Thymus (tissue), 11 donors: ENCODE data around the gene TGM4. TPM values are rescaled to one million over a fixed set of nuclear protein-coding genes. Genes with fewer than 3 reads are reported as not detected.

Experiments
- DNase-seq, 9 donors: peaks; one replicate each; pipeline ENCODE4 v3.0.0-alpha.2; 2013; ENCODE audit warnings: low spot score in 9 of 9, low read depth in 6 of 9, missing footprints in 1 of 9
- H3K27ac ChIP-seq, 2 donors: one replicate each; pipeline ENCODE4 v1.5.1; 2013; ENCODE audit warnings: control low read depth in 1 of 2, low read depth in 1 of 2, low read length in 1 of 2, mild to moderate bottlenecking in 1 of 2, moderate library complexity in 1 of 2
- H3K27me3 ChIP-seq, 2 donors: one replicate each; pipeline ENCODE4 v1.5.1; 2013; ENCODE audit warnings: low read length in 1 of 2; ENCODE audit not compliant: control insufficient read depth in 2 of 2, insufficient read depth in 1 of 2
- H3K36me3 ChIP-seq, 2 donors: one replicate each; pipeline ENCODE4 v1.5.1; 2013; ENCODE audit warnings: low read length in 1 of 2, mild to moderate bottlenecking in 1 of 2, moderate library complexity in 1 of 2; ENCODE audit not compliant: control insufficient read depth in 2 of 2, insufficient read depth in 2 of 2
- H3K4me1 ChIP-seq, 2 donors: one replicate each; pipeline ENCODE4 v1.5.1; 2013; ENCODE audit warnings: low read length in 2 of 2; ENCODE audit not compliant: control insufficient read depth in 2 of 2, insufficient read depth in 2 of 2
- H3K4me3 ChIP-seq, 2 donors: one replicate each; pipeline ENCODE4 v1.5.1; 2013; ENCODE audit warnings: low read length in 2 of 2, control low read depth in 1 of 2, mild to moderate bottlenecking in 1 of 2
- H3K9me3 ChIP-seq, 2 donors: one replicate each; pipeline ENCODE4 v1.5.1; 2013; ENCODE audit warnings: low read length in 1 of 2, mild to moderate bottlenecking in 1 of 2; ENCODE audit not compliant: control insufficient read depth in 2 of 2, insufficient read depth in 1 of 2
- WGBS: extraction: QIAGEN DNeasy Blood & Tissue Kit; methylation state at CpG from one replicate; pipeline ENCODE4 v1.1.7; 2013; 5-methylcytosine and 5-hydroxymethylcytosine counted together
- polyA plus RNA-seq: library from polyadenylated mRNA; stranded (reverse); fragments of 200-250 nt; gene quantifications from one replicate; pipeline ENCODE4 v1.2.3, GENCODE V29; 2013
- total RNA-seq: library from RNA; stranded (reverse); fragments of 120-200 nt; gene quantifications from one replicate; pipeline ENCODE4 v1.2.4, GENCODE V29; 2013
- donor health status: healthy.

TGM4 gene
- total and polyA plus RNA-seq, 2 donors: 0.14 to 0.62 TPM

DNA sequence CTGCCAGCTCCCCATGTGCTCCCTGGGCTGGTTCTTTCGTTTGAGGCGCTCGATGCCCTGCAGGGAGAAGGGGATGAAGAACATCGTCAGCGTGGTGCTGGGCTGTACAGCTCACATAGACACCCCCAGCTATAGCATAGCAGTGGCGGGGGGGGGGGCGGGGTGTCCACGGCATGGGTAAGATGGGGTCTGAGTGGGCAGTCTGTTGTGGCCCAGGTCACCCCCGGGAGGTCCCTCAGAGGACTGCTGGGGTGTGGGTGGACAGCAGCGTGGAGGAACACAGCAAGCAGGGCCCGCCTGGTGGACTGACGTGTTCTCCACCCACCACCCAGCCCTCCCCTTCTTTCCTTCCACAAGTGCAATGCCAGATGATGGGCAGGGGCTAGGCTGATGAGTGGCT is 43.7 kb downstream of the TGM4 start:
- H3K9me3 ChIP-seq: no peaks in the 10 kb centered on the region
- H3K27me3 ChIP-seq: no peaks in the 10 kb centered on the region
- 90% methylated on average over 12 of the region's 12 CpGs for WGBS
- no peak for DNase-seq
- no peak overlapping the region for H3K27ac ChIP-seq
- H3K4me3 ChIP-seq: no peak overlapping the region
- H3K36me3 ChIP-seq: peaks cover 21% of the 10 kb centered on the region in 2 donors
- no peaks in the 10 kb centered on the region for H3K4me1 ChIP-seq

GRCh38 chr3:44918581-44918980 is 44.2 kb downstream of the TGM4 start:
- H3K9me3 ChIP-seq: no peaks in the 10 kb centered on the region
- WGBS: 97% methylated on average over 6 of the region's 6 CpGs
- no peak for DNase-seq

DNA sequence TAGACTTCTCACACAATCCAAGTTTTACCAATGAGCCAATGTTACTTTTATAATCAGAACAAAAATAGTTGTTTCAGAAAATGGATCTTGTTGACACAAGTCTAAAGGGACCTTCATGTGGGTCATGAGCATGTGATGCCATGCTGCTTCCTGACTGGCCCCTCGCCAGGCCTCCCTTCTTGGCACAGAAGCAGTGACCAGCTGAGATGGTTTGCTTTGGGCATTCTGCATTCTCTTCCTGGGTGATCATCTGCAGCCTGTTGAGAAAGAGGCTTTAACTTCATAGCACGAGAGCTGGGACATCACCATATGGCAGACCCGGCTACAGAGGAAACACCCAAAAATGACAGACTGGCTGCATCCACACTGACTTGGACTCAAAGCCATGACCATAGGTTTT is 45.7 kb downstream of the TGM4 start:
- no peak overlapping the region for H3K27ac ChIP-seq
- peaks cover 21 to 27% of the 10 kb centered on the region in 2 donors for H3K36me3 ChIP-seq
- no peaks in the 10 kb centered on the region for H3K27me3 ChIP-seq
- no peak for DNase-seq
- 98% methylated on average over 3 of the region's 3 CpGs for WGBS
- no peak overlapping the region for H3K4me3 ChIP-seq
- no peaks in the 10 kb centered on the region for H3K9me3 ChIP-seq
- H3K4me1 ChIP-seq: no peaks in the 10 kb centered on the region

More at GRCh38 chr3:44918581-44918980, 44.2 kb downstream of the TGM4 start:
- Histone ChIP-seq H3K36me3 (peaks cover 21% of the 10 kb centered on the region in 2 donors), H3K27ac (no peak overlapping the region), H3K4me3 (no peak overlapping the region), H3K27me3 (no peaks in the 10 kb centered on the region), H3K4me1 (no peaks in the 10 kb centered on the region)

DNA sequence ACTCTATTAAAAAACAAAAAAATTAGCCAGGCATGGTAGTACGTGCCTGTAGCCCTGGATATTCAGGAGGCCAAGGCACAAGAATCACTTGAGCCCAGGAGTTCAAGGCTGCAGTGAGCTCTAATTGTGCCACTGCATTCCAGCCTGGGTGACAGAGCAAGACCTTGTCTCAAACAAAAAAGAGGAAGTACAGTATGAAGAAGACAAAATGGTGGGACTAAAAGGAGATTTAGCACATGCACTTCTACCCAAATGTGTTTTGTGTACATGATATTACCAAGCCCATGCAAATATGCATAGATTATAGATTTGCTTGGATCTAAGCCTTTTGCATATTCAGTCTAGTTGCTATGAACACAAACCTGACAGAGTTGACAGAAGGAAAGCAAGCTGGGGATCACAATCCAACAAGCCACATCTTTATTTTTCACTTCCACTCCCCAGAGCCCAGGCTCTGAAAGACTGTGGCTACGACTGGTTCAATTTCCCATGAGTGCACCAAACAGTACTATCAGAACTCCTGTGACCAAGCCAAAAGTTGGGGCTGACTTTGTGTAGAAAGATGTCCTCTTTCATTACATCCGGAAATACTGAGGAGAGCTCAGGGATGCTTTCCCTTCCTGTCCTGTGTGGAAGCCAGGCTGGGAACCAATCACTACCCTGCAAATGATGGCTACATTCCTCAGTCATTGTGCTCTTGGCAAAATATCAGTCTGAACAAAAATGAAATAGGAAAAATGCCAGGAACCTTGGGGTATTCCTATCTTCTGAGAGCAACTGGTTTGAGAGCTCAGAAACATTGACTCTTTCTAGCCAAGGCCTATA is 49.4 kb downstream of the TGM4 start:
- Histone ChIP-seq H3K27ac (no peak overlapping the region), H3K36me3 (peaks cover 44 to 46% of the 10 kb centered on the region in 2 donors), H3K4me1 (no peaks in the 10 kb centered on the region), H3K9me3 (no peaks in the 10 kb centered on the region), H3K4me3 (no peak overlapping the region), H3K27me3 (no peaks in the 10 kb centered on the region)
- no peak for DNase-seq
- 98% methylated on average over 3 of the region's 3 CpGs for WGBS

- no peaks in the 10 kb centered on the region for H3K4me1 ChIP-seq
- no peaks in the 10 kb centered on the region for H3K9me3 ChIP-seq
- DNase-seq: no peak
- no peak overlapping the region for H3K27ac ChIP-seq
- WGBS: 97% methylated on average over 5 of the region's 5 CpGs
- H3K27me3 ChIP-seq: no peaks in the 10 kb centered on the region
- no peak overlapping the region for H3K4me3 ChIP-seq
- H3K36me3 ChIP-seq: peaks cover 52% of the 10 kb centered on the region in 2 donors
These were observed 50.2 kb downstream of the TGM4 start for GRCh38 chr3:44924457-44925084.

- H3K36me3 ChIP-seq: peaks cover 52 to 61% of the 10 kb centered on the region in 2 donors
- 98% methylated on average over 10 of the region's 10 CpGs for WGBS
- DNase-seq: no peak
- no peaks in the 10 kb centered on the region for H3K9me3 ChIP-seq
- H3K4me3 ChIP-seq: no peak overlapping the region
- no peaks in the 10 kb centered on the region for H3K27me3 ChIP-seq
- no peak overlapping the region for H3K27ac ChIP-seq
- no peaks in the 10 kb centered on the region for H3K4me1 ChIP-seq
These were observed 51.8 kb downstream of the TGM4 start for GRCh38 chr3:44926172-44926571.

GRCh38 chr3:44926921-44927320 is 52.5 kb downstream of the TGM4 start:
- Histone ChIP-seq H3K9me3 (no peaks in the 10 kb centered on the region), H3K27me3 (no peaks in the 10 kb centered on the region), H3K27ac (no peak overlapping the region), H3K4me3 (no peak overlapping the region), H3K36me3 (peaks cover 59 to 64% of the 10 kb centered on the region in 2 donors), H3K4me1 (no peaks in the 10 kb centered on the region)
- no peak for DNase-seq
- WGBS: 98% methylated on average over 7 of the region's 7 CpGs

DNA sequence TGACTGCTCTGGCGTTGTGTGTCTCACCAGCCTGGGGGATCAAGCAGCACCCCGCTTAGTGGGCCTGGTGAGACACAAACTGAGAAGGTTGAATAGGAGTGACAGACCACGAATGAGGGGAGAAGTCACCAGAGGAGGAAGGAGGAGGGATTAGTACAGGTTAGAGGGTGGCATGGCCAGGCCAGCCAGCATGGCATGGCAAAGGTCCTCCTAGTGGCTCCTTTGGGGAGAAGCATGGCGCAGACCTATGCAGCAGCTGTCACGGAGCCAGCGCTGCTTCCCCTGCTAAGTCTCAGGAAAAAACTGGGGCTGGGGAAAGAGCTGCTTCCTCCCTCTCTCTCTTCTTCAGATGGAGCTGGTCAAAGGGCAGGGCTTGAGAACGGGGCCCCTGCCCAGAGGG is 53.0 kb downstream of the TGM4 start:
- H3K36me3 ChIP-seq: peaks cover 60 to 63% of the 10 kb centered on the region in 2 donors
- H3K27me3 ChIP-seq: no peaks in the 10 kb centered on the region
- no peaks in the 10 kb centered on the region for H3K4me1 ChIP-seq
- no peaks in the 10 kb centered on the region for H3K9me3 ChIP-seq
- 97% methylated on average over 7 of the region's 7 CpGs for WGBS
- H3K4me3 ChIP-seq: no peak overlapping the region
- H3K27ac ChIP-seq: no peak overlapping the region
- DNase-seq: no peak

DNA sequence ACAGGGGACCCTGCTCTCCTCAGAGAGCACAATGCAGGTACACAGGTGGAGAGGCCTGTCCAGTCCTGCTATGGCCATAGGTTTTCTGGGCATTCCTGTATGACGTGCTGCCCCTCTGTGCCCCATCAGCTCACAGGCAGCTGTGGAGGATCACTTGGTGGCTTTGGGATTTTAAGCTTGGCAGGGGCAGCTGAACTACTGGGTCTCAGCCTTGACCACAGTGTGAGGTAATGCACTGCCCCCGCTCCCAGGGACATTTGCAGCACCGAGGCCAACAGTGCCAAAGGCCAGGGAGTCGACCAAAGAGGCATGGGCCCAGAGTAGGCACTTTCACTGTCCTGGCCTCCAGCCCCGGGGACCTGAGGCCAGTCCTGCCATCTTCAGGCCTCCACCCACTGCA is 55.4 kb downstream of the TGM4 start:
- no peaks in the 10 kb centered on the region for H3K27me3 ChIP-seq

More for the DNA sequence above, 55.4 kb downstream of the TGM4 start:
- Histone ChIP-seq H3K27ac (no peak overlapping the region), H3K9me3 (no peaks in the 10 kb centered on the region), H3K4me1 (peaks cover 0 to 2% of the 10 kb centered on the region in 2 donors), H3K36me3 (peaks cover 78 to 80% of the 10 kb centered on the region in 2 donors), H3K4me3 (no peak overlapping the region)
- 97% methylated on average over 5 of the region's 5 CpGs for WGBS
- DNase-seq: no peak
